Ectodermal cell (in vitro differentiated cells): ENCODE results near the gene GP5. TPM values are rescaled to one million over a fixed set of nuclear protein-coding genes. Genes with fewer than 3 reads are reported as not detected.
A peak's percentile ranks its signal among the peaks of the same experiment; 100 is the strongest.

Experiments
- H3K27ac ChIP-seq: 2 replicates; pipeline ENCODE4 v1.7.0; 2013; ENCODE audit warnings: mild to moderate bottlenecking, low read depth, low read length; ENCODE audit not compliant: insufficient read depth, poor library complexity, severe bottlenecking
- H3K27me3 ChIP-seq: 2 replicates; pipeline ENCODE4 v1.7.0; 2013; ENCODE audit warnings: mild to moderate bottlenecking, low read length; ENCODE audit not compliant: insufficient read depth, control insufficient read depth, poor library complexity, severe bottlenecking
- H3K36me3 ChIP-seq: one replicate; pipeline ENCODE4 v1.7.0; 2013; ENCODE audit warnings: low read length; ENCODE audit not compliant: control insufficient read depth, insufficient read depth
- H3K4me1 ChIP-seq: one replicate; pipeline ENCODE4 v1.7.0; 2013; ENCODE audit warnings: low read length; ENCODE audit not compliant: control insufficient read depth, insufficient read depth
- H3K4me3 ChIP-seq: 2 replicates; pipeline ENCODE4 v1.7.0; 2013; ENCODE audit warnings: low read depth, low read length, control low read depth; ENCODE audit not compliant: insufficient read depth
- H3K9me3 ChIP-seq: 2 replicates; pipeline ENCODE4 v1.7.0; 2013; ENCODE audit warnings: mild to moderate bottlenecking, low read length, moderate library complexity; ENCODE audit not compliant: control insufficient read depth
- WGBS, 2 experiments: methylation state at CpG; one replicate each; pipeline ENCODE4 v1.1.7; 2013; ENCODE audit warnings: missing lambda C conversion rate in 2 of 2; 5-methylcytosine and 5-hydroxymethylcytosine counted together
- polyA plus RNA-seq, 4 experiments: library from polyadenylated mRNA; stranded (reverse); fragments of 50-300 nt; gene quantifications; one replicate each; pipeline ENCODE4 v1.2.3, GENCODE V29; 2013

The GP5 gene
- polyA plus RNA-seq (2013, experiment 1 of 4), result not detected
- not detected for polyA plus RNA-seq (2013, experiment 2 of 4)
- not detected for polyA plus RNA-seq (2013, experiment 3 of 4)
- 0.04 TPM for polyA plus RNA-seq (2013, experiment 4 of 4)

- Histone ChIP-seq H3K27ac (no peak within 1 kb of the TSS), H3K9me3 (no peaks in the 10 kb centered on the region), H3K36me3 (no peaks in the 10 kb centered on the region), H3K4me3 (peak within 1 kb of the TSS; percentile 25), H3K27me3 (peaks cover 58% of the 10 kb centered on the region), H3K4me1 (peaks cover 9% of the 10 kb centered on the region)
- 87 to 95% methylated on average over 2 of the region's 2 CpGs for WGBS, 2 experiments
These were observed at the start of gene GP5 for GRCh38 chr3:194399166-194399565. GP5 (minus strand) TSS chr3:194399266; CDS start chr3:194398282, 984 bp downstream.

- peaks cover 29% of the 10 kb centered on the region for H3K36me3 ChIP-seq
- H3K27me3 ChIP-seq, result no peaks in the 10 kb centered on the region
- no CpG with 5 or more reads among the region's 1 CpG for WGBS, 2 experiments
- no peak overlapping the region for H3K4me3 ChIP-seq
- no peaks in the 10 kb centered on the region for H3K9me3 ChIP-seq
- no peaks in the 10 kb centered on the region for H3K4me1 ChIP-seq
- H3K27ac ChIP-seq, result no peak overlapping the region
These were observed 48.6 kb upstream of the GP5 start for GRCh38 chr3:194447657-194448056.

- no peak overlapping the region for H3K27ac ChIP-seq
- peaks cover 28% of the 10 kb centered on the region for H3K36me3 ChIP-seq
- H3K27me3 ChIP-seq, result no peaks in the 10 kb centered on the region
- WGBS, 2 experiments, result 97% methylated on average over 4 to 5 of the region's 6 CpGs
- no peaks in the 10 kb centered on the region for H3K9me3 ChIP-seq
- no peaks in the 10 kb centered on the region for H3K4me1 ChIP-seq
- H3K4me3 ChIP-seq, result no peak overlapping the region
These were observed 48.1 kb upstream of the GP5 start for GRCh38 chr3:194447161-194447560.

GRCh38 chr3:194446754-194447153 lies 47.7 kb upstream of the GP5 start:
- H3K9me3 ChIP-seq, result no peaks in the 10 kb centered on the region
- no peaks in the 10 kb centered on the region for H3K27me3 ChIP-seq
- WGBS, 2 experiments, result 96 to 98% methylated on average over 4 of the region's 4 CpGs
- peaks cover 28% of the 10 kb centered on the region for H3K36me3 ChIP-seq
- H3K4me3 ChIP-seq, result no peak overlapping the region
- no peak overlapping the region for H3K27ac ChIP-seq
- no peaks in the 10 kb centered on the region for H3K4me1 ChIP-seq

GRCh38 chr3:194446172-194446571 lies 47.1 kb upstream of the GP5 start:
- Histone ChIP-seq H3K27ac (no peak overlapping the region), H3K36me3 (peaks cover 28% of the 10 kb centered on the region), H3K9me3 (no peaks in the 10 kb centered on the region), H3K4me3 (no peak overlapping the region), H3K4me1 (no peaks in the 10 kb centered on the region), H3K27me3 (no peaks in the 10 kb centered on the region)
- 96% methylated on average over 13 of the region's 13 CpGs for WGBS, 2 experiments

GRCh38 chr3:194443901-194444300 lies 44.8 kb upstream of the GP5 start:
- Histone ChIP-seq H3K27me3 (no peaks in the 10 kb centered on the region), H3K4me3 (no peak overlapping the region), H3K9me3 (no peaks in the 10 kb centered on the region), H3K36me3 (peaks cover 12% of the 10 kb centered on the region), H3K27ac (no peak overlapping the region), H3K4me1 (no peaks in the 10 kb centered on the region)
- WGBS, 2 experiments, result 96 to 100% methylated on average over 2 of the region's 2 CpGs

- Histone ChIP-seq H3K4me1 (no peaks in the 10 kb centered on the region), H3K27ac (no peak overlapping the region), H3K27me3 (no peaks in the 10 kb centered on the region), H3K36me3 (peaks cover 12% of the 10 kb centered on the region), H3K9me3 (no peaks in the 10 kb centered on the region), H3K4me3 (no peak overlapping the region)
- 90 to 98% methylated on average over 2 of the region's 2 CpGs for WGBS, 2 experiments
These were observed 41.7 kb upstream of the GP5 start for GRCh38 chr3:194440756-194441155.

GRCh38 chr3:194439881-194440550 lies 41.0 kb upstream of the GP5 start:
- no peak overlapping the region for H3K27ac ChIP-seq

GRCh38 chr3:194434503-194434902 lies 35.4 kb upstream of the GP5 start:
- Histone ChIP-seq H3K27me3 (no peaks in the 10 kb centered on the region), H3K4me1 (no peaks in the 10 kb centered on the region), H3K27ac (no peak overlapping the region), H3K4me3 (no peak overlapping the region), H3K9me3 (no peaks in the 10 kb centered on the region), H3K36me3 (peaks cover 39% of the 10 kb centered on the region)
- whole genome bisulfite sequencing, 2 experiments, result 95 to 97% methylated on average over 3 of the region's 3 CpGs

More at GRCh38 chr3:194439881-194440550, 41.0 kb upstream of the GP5 start:
- peaks cover 13% of the 10 kb centered on the region for H3K36me3 ChIP-seq
- 90 to 91% methylated on average over 6 of the region's 6 CpGs for WGBS, 2 experiments
- H3K4me1 ChIP-seq, result no peaks in the 10 kb centered on the region
- H3K4me3 ChIP-seq, result no peak overlapping the region
- no peaks in the 10 kb centered on the region for H3K9me3 ChIP-seq
- no peaks in the 10 kb centered on the region for H3K27me3 ChIP-seq

- Histone ChIP-seq H3K9me3 (no peaks in the 10 kb centered on the region), H3K4me1 (no peaks in the 10 kb centered on the region), H3K36me3 (peaks cover 39% of the 10 kb centered on the region), H3K27me3 (no peaks in the 10 kb centered on the region), H3K27ac (no peak overlapping the region), H3K4me3 (no peak overlapping the region)
- 98 to 100% methylated on average over 5 of the region's 5 CpGs for WGBS, 2 experiments
These were observed 32.5 kb upstream of the GP5 start for GRCh38 chr3:194431554-194431953.
